HG03039 (cell line): ENCODE measurements around the gene TTC34.

Experiments used
- ATAC-seq: cut with Tn5 transposase; IDR thresholded peaks from one replicate; pipeline ENCODE4 v1.9.1; 2021; ENCODE audit warnings: mild to moderate bottlenecking, moderate library complexity; ENCODE audit not compliant: unreplicated experiment

TTC34 gene, protein sequence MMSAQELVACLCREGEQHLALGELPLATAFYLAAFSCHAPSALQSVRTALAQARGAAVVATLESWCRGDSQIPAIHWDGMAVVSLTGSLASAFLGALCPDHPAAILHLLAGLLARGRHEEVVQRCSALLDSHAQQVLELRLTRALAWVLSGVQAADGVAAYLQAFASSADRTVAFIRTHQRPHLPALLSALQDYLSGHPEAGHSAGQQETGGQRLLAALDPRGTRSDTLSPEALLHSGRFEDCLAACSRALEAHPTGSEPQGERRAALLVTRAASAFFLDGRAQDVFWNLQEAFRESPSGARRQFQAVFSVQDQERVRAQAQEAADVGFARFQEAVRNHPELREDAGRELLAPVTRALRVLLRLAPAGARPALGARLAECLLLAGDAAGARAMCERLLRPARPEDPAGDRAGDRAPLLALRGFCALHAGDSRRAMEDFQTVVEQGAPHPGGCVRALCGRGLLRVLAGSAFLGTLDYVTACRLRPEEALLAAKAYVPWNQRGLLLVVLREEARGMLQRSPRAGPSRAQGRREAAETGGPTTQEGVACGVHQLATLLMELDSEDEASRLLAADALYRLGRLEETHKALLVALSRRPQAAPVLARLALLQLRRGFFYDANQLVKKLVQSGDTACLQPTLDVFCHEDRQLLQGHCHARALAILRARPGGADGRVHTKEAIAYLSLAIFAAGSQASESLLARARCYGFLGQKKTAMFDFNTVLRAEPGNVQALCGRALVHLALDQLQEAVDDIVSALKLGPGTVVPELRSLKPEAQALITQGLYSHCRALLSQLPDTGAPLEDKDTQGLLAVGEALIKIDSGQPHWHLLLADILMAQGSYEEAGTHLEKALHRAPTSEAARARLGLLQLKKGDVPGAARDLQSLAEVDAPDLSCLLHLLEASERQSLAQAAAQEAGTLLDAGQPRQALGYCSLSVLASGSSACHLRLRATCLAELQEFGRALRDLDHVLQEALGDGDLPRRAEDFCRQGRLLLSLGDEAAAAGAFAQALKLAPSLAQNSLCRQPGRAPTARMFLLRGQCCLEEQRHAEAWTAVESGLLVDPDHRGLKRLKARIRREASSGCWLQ

DNA sequence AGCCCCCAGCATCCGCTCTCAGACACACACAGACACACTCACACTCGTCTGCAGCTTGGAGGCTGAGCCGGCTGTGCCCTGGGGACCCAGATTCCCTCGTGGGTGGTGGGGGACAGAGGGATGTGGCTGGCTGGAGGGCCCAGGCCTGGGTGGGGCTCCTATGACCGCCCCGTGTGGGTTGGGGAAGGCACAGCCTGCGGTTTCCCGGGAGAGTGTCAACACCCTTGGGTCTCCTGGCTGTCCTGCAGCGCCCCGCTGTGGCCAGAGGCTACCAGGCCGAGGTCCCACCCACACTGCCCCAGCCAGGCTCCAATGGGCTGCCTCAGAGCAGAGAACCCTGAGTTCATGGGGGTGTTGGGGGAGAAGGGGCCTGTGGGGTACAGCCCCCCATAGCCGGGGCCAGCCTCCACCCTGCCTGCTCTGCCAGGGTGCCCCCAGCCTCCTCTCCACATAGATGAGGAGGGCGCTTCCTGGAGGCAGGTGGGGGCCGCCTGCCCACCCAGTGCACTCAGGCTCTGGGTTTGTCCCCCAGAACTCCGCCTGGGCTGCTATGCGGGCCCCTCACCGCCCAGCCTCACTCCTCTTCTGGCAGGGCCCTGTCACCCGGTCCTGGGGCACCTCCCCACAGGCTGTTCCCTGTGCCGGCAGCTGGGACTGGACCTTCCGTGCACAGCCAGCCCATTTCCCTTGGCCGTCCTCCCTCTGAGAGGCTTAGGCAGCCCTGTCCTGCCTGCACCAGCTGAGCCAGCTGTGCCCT, at the start of gene TTC34:
TSS of gene TTC34 (minus strand) at position 159 of the 757 bp plus-strand sequence. CDS start 866 bp downstream, outside the sequence.
- no peak for ATAC-seq

DNA sequence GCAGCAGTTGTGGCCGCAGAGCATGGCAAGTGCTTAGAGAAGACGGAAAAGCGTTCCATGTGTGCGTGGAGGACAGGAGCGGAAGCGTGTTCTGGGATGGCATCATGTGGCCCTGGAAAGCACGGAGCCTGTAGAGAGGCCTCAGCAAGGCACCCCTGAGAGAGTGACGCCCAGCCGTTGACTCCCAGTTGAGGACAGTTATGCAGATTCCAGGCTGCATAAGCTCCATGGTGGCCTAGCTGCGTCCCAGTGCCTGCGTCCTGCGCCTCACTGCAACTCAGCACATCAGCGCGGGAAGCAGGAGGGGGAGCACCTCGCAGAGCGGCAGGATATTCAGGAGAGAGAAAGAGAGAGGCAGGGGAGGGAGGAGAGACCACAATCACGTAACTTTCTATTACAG, 49.0 kb upstream of the TTC34 start:
- no peak for ATAC-seq

DNA sequence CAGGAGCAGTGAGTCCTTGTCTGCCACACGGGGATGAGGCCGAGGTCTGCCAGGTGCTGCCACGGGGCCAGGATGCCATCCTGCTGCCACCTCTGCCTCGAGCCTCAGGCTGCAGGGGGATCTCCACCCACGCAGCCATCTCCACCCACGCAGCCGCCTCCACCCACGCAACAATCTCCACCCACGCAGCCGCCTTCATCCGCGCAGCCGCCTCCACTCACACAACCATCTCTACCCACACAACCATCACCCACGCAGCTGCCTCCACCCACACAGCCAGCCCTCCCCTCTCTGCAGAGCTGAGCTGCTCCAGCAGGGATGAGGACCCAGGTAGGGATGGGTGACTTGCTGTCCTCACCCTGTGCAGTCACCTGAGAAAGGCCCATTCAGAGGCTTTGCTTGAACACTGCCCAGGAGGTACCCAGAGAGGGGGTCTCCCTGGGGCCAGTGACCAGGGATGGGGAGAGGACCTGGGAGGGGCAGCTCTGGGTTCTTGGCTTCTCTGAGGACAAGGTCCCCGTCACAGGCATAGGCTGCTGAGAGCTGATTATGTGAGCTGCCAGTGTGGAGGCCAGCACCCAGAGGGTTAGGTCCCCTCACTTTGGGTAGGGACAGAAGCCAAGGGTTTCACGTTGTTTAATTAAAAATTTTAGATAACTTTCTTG, 46.6 kb upstream of the TTC34 start:
- ATAC-seq: no peak

DNA sequence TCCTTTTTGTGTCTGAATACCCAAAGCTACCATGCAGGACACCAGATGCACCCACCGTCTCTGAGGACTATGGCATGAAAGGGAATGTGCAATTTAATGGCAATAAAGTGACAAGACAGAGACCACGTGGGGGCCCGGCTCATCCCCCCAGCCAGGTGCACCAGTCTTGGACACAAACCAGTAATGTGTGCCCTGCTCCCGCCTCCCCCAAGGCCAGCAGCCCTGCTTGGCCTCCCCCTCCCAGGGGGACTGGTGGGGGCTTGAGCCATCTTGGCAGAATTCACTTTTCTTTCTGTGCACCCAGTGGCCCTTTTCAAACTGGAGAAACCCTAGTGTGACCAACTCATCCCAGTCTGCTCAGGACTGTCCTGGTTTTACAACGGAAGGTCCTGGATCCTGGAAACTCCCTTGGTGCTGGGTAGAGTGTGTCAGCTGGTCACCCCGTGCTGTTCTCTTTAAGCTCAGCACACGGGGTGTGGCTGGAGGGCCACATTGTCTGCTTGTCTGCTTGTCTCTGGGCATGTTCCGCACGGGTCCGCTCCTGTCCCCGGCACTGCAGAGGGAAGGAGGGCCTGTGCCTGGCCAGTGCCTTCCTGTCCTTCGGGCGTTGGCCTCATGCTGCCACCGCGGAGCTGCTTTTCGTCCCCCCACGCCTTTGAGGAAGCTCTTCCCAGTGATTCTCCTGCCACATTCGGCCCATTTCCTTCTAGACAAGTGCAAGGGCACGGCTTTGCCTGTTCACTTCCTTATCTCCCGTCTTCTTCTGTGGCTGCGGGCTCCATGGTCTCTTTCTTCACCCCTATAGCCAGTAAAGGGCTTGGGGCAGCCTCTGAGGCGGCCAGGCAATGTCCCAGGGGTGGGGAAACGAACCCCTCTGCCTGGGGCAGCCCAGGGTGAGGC, 45.8 kb upstream of the TTC34 start:
- ATAC-seq: no peak

DNA sequence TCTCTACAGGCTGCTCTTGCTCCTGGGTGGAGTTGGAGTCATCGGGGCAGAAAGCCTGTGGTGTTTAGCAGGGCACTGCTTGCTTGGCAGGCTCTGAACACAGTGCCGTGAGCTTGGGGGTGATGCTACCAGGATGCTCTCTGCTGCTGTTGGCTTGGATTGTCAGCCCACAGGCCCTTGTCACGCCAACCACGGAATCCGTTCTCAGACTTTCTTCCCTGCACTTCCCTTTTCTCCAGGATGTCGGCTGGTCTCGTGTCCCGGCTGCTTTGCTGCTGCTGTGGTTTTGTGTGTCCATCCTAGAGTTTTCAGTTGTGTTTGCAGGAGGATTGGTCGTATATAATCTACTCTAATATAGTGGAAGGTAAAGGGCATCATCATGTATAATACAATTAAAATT, 44.4 kb upstream of the TTC34 start:
- no peak for ATAC-seq

DNA sequence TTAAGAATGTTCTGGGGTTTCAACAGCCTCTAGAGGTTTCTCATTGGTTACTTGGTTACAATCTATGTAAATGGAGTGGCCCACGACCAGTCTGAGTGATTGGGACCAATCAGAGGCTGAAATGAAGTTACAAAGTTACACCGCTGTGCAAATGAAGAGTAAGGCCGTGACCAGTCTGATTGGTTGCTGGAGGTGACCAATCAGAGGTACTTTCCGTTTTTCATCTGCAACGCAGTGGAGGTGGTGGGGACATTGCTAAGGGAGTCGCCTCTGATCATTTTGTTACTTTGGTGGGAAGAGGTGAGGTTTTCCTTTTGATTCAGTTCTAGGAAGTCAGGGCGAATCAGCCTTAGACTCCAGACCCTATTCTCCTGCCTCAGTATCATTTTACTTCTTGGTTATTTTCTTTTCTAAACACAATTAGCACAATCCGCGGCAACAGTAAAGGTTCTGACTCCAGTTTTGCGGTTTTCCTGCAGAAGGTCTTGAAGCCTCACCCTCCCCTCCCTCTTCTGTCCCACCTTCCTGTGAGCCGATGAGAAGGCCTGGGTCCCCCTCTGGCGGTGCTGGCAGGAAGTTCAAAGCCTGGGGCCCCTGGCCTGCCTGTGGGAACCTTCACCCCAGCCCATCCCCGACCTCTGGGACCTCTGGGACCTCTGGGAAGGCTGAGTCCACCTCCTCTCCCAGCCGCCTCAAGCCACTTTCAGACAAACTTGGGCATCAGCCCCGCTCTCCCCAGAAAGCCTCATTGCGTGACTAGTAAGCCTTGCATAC, 38.7 kb upstream of the TTC34 start:
- ATAC-seq: no peak

DNA sequence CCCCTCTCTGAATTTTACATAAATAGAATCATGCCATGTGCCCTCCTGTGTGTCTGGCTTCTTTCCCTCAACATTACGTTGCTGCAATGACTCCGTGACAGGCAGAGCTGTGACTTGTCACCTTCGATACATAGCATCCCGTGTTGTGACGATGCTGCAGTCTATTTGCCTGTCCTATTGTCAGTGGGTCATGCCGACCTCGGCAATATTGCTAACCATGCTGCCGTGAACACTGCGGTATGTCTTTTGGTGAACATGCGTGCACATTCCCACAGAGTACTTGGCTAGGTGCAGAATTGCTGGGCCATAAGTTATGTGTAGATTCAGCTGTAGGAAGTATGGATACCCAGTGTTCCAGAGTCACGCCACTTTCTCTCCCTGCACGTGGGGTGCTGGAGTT, 36.3 kb upstream of the TTC34 start:
- no peak for ATAC-seq

DNA sequence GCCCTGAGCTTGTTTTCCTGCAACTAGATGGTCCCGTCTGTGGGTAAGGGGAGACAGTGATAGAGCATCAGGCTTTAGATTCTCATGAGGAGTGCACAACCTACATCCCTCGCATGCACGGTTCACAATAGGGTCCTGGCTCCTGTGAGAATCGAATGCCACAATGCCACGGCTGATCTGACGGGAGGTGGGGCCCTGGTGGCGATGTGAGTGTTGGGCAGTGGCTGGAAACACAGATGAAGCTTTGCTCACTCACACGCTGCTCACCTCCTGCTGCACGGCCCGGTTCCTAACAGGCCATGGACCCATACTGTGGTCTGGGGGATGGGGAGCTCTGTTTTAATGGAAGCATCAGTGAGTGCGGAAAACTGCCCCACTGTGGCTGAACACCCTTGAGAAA, 35.8 kb upstream of the TTC34 start:
- no peak for ATAC-seq

DNA sequence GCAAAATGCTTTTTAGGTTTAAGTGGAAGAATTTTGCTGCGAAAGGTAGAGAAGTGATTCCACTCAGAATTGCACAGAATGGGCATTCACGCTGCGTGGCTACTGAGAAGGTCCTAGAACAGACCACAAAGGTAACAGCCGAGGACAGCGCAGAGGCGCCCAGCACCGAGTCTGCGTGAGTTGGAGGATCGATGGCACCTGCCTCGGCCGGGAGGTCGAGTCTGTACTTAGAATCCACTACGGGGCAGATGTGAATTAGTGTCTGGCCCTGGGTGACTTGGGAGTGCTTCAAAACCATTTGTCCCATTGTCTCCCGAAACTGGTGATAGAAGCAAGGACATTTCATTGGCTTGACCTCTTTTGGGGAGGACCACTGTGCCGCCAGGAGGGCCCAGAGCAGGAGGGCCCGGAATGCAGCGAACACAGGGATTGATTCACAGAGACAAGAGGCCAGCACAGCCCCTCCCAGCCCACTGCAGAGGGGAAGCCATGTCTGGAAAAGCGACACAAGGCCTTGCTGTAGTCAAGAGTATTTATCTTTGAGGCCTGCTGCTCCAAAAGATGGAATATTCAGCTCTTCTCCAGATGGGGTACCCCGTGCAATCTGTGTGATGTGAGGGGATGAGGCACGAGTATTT, 35.0 kb upstream of the TTC34 start:
- no peak for ATAC-seq

DNA sequence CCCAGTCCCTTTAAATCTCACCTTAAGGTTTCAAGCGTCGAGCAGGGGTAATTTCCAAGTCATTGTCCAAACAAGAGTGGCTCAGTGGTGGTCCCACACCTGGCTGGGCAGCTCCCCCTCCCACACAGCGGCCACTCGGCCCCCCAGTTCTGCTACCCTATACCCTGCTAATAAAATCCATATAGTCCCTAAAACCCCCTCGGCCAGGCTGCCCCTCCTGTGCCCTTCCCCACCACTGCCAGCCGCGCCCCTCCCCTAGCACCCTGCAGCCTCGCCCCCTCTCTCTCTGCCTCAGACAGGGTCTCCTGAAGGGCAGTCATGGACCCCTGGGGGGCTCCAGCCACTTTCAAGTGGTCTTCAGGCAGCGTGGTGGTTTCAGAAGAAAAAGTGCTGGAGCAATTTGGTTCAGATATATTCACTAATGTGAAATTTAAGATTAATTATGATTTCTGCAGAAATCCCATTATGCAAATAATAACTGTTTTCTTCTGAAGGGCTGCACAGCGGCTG, 34.2 kb upstream of the TTC34 start:
- no peak for ATAC-seq

DNA sequence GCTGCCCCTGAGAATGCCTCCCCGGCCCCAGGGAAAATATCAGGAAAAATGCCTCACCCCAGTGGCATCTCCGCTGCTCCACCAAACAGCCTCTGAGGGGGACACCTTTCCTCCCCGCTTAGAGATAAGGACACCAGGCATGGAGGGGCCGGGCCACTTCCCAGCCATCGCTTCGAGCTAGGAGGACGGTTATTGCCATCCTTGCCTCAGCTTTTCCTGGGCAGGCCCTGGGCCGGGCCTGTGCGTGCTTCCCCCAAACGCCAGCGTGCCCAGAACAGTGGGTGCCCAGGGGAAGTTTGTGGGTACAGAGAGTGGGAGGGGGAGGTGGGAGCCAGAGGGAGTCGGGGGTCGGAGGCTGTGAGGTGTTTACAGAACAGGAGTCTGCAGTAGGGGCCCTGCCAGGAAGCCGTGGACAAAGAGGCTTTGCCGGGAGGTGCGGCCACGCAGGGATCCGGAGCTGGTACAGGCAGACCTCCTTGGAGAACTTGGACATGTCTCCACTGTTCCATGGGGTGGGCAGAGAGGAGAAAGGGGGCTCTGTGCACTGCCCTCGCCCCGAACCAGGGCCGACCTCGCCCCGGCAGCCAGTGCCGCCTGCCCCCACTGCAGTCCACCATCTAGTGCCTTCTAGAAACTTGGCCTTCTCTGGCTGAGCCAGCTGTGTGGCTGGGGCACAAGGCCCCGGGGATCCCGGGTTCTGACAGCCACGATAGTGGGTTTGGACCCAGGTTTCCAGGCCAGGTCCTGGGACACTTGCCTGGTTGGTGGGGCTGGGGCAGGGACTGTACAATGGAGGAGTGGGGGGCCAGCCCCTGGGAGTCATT, 33.5 kb upstream of the TTC34 start:
- ATAC-seq: no peak

DNA sequence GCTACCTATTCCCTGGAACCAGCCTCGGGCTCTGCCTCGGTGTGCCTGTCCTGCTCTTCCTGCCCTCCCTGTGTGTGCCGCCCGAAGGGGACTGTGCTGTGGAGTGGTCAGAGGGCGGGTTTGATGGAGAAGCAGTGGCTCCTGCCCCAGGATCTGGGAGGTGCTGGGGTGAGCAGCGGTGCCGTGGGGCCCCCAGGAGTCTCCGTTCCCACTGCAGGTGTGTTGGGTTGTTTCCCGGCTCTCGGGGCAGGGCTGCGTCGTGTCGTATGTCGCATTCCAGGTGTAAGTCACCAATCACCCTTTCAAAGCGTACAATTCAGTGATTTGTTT, 32.6 kb upstream of the TTC34 start:
- no peak for ATAC-seq

DNA sequence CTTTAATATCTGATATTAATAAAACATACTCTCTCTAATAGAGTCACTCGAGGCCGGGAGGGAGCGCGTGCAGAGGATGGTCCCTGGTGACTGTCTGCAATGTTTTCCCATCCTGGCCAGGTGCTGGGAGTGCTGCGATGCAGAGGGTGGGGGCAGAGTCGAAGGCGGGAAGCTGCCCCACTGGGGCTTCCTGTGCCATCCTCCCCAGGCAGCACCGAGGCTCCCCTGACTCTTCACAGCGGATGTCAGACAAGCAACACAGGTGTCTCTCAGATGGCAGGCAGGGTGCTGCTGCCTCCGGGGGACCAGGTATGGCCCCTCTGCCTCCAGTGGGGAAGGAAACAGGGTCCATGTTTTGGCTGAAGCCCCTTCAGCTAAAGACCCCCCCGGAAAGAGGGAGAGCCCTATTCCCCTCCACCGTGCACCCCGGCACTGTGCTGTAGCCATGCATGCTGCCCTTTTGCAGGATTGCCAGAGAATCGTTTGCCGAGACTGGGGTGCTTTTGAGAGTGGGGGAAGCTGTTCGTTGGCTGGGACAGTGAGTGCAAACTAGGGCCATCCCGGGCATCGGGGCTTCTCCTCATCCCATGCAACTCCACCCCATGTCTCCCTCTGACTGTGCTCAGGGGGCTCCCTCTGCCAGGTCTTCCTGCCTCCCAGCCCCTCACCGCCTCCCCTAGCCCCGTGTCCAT, 32.1 kb upstream of the TTC34 start:
- ATAC-seq: no peak

DNA sequence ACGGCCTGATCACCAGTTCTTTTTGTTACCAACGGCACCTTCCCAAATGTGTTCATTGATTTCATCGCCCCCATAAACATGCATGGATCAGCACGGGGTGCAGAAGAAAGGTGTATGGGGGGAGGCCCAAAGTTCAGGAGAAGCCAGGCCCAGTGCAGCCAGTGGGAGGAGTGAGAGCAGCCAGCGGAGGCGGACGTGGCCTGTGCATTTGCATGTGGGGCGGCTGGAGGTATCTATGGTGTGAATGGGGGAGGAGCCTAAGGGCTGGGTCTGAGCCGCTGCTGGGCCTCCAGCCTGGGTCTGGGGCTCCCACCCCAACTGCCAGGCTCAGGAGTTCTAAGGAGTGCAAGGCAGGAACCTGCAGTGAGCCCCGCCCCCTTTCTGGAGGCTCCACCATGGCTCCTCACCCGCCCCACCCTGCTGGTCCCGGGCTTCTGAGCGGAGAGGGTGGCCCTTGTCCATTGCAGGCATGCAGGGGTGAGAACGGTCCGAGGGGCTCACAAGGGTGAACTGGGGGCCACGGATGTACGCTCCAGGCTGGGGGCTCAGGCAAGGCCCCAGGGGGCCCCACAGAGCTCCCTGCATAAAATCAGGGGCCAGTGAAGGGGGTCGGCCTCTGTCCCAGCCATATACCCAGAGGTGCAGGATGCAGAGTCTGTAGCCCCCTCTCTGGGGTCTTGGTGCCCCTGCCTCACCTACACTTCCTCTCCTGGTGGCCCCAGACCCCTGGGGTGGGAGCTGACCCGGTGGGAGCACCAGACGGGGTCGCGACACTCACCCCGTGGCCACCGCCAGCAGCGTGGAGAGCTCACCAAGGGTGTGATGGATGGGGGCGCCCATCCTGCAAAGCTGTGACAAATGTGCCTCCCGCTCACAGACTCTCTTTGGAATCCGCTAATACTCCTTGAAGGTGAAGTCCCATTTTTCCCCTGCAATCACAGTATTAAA, 31.3 kb upstream of the TTC34 start:
- ATAC-seq: no peak

DNA sequence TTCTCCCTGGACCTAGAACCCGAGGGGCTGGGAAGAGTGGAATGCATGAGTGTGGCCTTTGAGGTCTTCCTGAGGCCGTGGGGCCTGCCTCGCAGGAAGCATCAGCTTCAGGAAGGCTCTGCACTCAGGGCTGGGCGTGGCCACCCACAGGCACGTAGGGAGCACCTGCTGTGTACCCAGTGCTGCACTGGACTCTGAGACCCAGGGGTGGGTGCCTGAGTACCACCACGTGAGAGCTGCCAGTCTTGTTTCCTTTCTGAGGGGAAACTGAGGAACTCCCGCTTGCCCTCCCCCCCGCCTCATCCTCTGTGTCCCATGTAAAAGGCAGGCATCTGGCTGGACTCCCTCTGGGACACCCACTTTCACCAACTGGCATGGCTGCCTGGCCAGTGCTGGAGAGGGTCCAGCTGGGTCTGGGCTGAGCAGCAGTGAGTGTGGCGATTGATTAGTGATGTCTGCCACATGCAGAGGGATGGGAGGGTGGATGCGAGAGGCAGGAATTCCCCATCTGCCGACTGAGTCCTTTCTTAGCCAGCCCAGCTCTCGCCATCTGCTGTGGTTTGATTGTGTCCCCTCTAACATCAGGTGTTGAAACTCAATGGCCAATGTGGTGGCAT, 30.2 kb upstream of the TTC34 start:
- ATAC-seq: no peak
